ENCODE data around the gene ZC3H7B. TPM values are rescaled to one million over a fixed set of nuclear protein-coding genes. Genes with fewer than 3 reads are reported as not detected.
A peak's percentile ranks its signal among the peaks of the same experiment; 100 is the strongest.
"Not testable (repeated sequence)": the region's sequence is repeated elsewhere in the genome, so short reads cannot be mapped to it uniquely, and the experiment has no call there.

ZC3H7B gene
- total RNA-seq, 1 donor from 2014 or later = 66.7 TPM

GRCh38 chr22:41254230-41254629 is 47.1 kb upstream of the ZC3H7B start:
- no peak for FAIRE-seq
- H3K27ac ChIP-seq (ENCODE audit: low read depth, low read length) = no peak overlapping the region
- Mint-ChIP-seq H3K27me3 (ENCODE audit: low read depth, unreplicated experiment) (no peaks in the 10 kb centered on the region), H3K36me3 (ENCODE audit: low read depth, unreplicated experiment) (peaks cover 18% of the 10 kb centered on the region), H3K9me3 (ENCODE audit: unreplicated experiment) (no peaks in the 10 kb centered on the region), H3K4me1 (ENCODE audit: low read depth, unreplicated experiment) (peaks cover 4% of the 10 kb centered on the region), H3K27ac (ENCODE audit: unreplicated experiment) (peak overlapping the region; percentile 41), H3K4me3 (ENCODE audit: unreplicated experiment) (no peak overlapping the region)
- H3K9me3 ChIP-seq (ENCODE audit: insufficient read depth, low read depth, low read length) = no peaks in the 10 kb centered on the region
- peaks cover 2% of the 10 kb centered on the region for H3K79me2 ChIP-seq (ENCODE audit: insufficient read depth, low read length)
- H3K4me1 ChIP-seq (ENCODE audit: insufficient read depth, low read length) = peaks cover 10% of the 10 kb centered on the region
- no peak overlapping the region for H2AFZ ChIP-seq (ENCODE audit: low read depth, low read length)
- H3K27me3 ChIP-seq (ENCODE audit: insufficient read depth, low read length) = no peaks in the 10 kb centered on the region
- no peak for DNase-seq (ENCODE audit: low read depth)
- H3K4me3 ChIP-seq (ENCODE audit: insufficient read depth, low read depth, low read length) = no peak overlapping the region
- no peak overlapping the region for H3K4me2 ChIP-seq (ENCODE audit: low read length)
- H3K9ac ChIP-seq (ENCODE audit: low read length) = no peak overlapping the region
- no peak for TF ChIP-seq CTCF (IDR thresholded peaks at IDR 0.05; ENCODE audit: insufficient read depth, low read depth, low read length)
- TF ChIP-seq EZH2 (IDR thresholded peaks at IDR 0.05; ENCODE audit: insufficient read depth, low read length) = no peak
- peaks cover 56% of the 10 kb centered on the region for H3K36me3 ChIP-seq (ENCODE audit: insufficient read depth, low read length)
- peaks cover 23% of the 10 kb centered on the region for H4K20me1 ChIP-seq (ENCODE audit: insufficient read depth, low read length)

- DNase-seq (ENCODE audit: low read depth) (peak; percentile 35), FAIRE-seq (no peak)
- Histone ChIP-seq H2AFZ (ENCODE audit: low read depth, low read length) (no peak overlapping the region), H3K4me1 (ENCODE audit: insufficient read depth, low read length) (peaks cover 10% of the 10 kb centered on the region), H4K20me1 (ENCODE audit: insufficient read depth, low read length) (peaks cover 26% of the 10 kb centered on the region), H3K4me2 (ENCODE audit: low read length) (no peak overlapping the region), H3K79me2 (ENCODE audit: insufficient read depth, low read length) (peaks cover 8% of the 10 kb centered on the region), H3K4me3 (ENCODE audit: insufficient read depth, low read depth, low read length) (no peak overlapping the region), H3K27me3 (ENCODE audit: insufficient read depth, low read length) (no peaks in the 10 kb centered on the region), H3K36me3 (ENCODE audit: insufficient read depth, low read length) (peaks cover 55% of the 10 kb centered on the region), H3K9ac (ENCODE audit: low read length) (peak overlapping the region; percentile 23), H3K9me3 (ENCODE audit: insufficient read depth, low read depth, low read length) (no peaks in the 10 kb centered on the region), H3K27ac (ENCODE audit: low read depth, low read length) (peak overlapping the region; percentile 38)
- Mint-ChIP-seq H3K36me3 (ENCODE audit: low read depth, unreplicated experiment) (peaks cover 16% of the 10 kb centered on the region), H3K9me3 (ENCODE audit: unreplicated experiment) (no peaks in the 10 kb centered on the region), H3K4me1 (ENCODE audit: low read depth, unreplicated experiment) (peaks cover 4% of the 10 kb centered on the region), H3K27me3 (ENCODE audit: low read depth, unreplicated experiment) (no peaks in the 10 kb centered on the region), H3K4me3 (ENCODE audit: unreplicated experiment) (no peak overlapping the region), H3K27ac (ENCODE audit: unreplicated experiment) (peak overlapping the region; percentile 41)
- no peak for TF ChIP-seq EZH2 (IDR thresholded peaks at IDR 0.05; ENCODE audit: insufficient read depth, low read length)
- TF ChIP-seq CTCF (IDR thresholded peaks at IDR 0.05; ENCODE audit: insufficient read depth, low read depth, low read length) = no peak
These were observed 44.8 kb upstream of the ZC3H7B start for GRCh38 chr22:41256254-41257253.

GRCh38 chr22:41257696-41258095 is 43.6 kb upstream of the ZC3H7B start:
- H3K79me2 ChIP-seq (ENCODE audit: insufficient read depth, low read length) = peaks cover 14% of the 10 kb centered on the region
- peaks cover 10% of the 10 kb centered on the region for H3K4me1 ChIP-seq (ENCODE audit: insufficient read depth, low read length)
- no peaks in the 10 kb centered on the region for H3K9me3 ChIP-seq (ENCODE audit: insufficient read depth, low read depth, low read length)
- TF ChIP-seq EZH2 (IDR thresholded peaks at IDR 0.05; ENCODE audit: insufficient read depth, low read length) (no peak), CTCF (IDR thresholded peaks at IDR 0.05; ENCODE audit: insufficient read depth, low read depth, low read length) (no peak)
- H3K9ac ChIP-seq (ENCODE audit: low read length) = no peak overlapping the region
- no peak overlapping the region for H3K27ac ChIP-seq (ENCODE audit: low read depth, low read length)
- peaks cover 21% of the 10 kb centered on the region for H3K36me3 Mint-ChIP-seq (ENCODE audit: low read depth, unreplicated experiment)
- H3K4me1 Mint-ChIP-seq (ENCODE audit: low read depth, unreplicated experiment) = peaks cover 4% of the 10 kb centered on the region
- peaks cover 59% of the 10 kb centered on the region for H3K36me3 ChIP-seq (ENCODE audit: insufficient read depth, low read length)
- H3K27ac Mint-ChIP-seq (ENCODE audit: unreplicated experiment) = peak overlapping the region; percentile 41
- H3K27me3 Mint-ChIP-seq (ENCODE audit: low read depth, unreplicated experiment) = no peaks in the 10 kb centered on the region
- no peak overlapping the region for H3K4me2 ChIP-seq (ENCODE audit: low read length)
- H2AFZ ChIP-seq (ENCODE audit: low read depth, low read length) = no peak overlapping the region
- DNase-seq (ENCODE audit: low read depth) = no peak
- no peak overlapping the region for H3K4me3 Mint-ChIP-seq (ENCODE audit: unreplicated experiment)
- H3K27me3 ChIP-seq (ENCODE audit: insufficient read depth, low read length) = no peaks in the 10 kb centered on the region
- no peak overlapping the region for H3K4me3 ChIP-seq (ENCODE audit: insufficient read depth, low read depth, low read length)
- H3K9me3 Mint-ChIP-seq (ENCODE audit: unreplicated experiment) = no peaks in the 10 kb centered on the region
- no peak for FAIRE-seq
- H4K20me1 ChIP-seq (ENCODE audit: insufficient read depth, low read length) = peaks cover 32% of the 10 kb centered on the region

- H2AFZ ChIP-seq (ENCODE audit: low read depth, low read length); H3K4me1 Mint-ChIP-seq (ENCODE audit: low read depth, unreplicated experiment); DNase-seq (ENCODE audit: low read depth); H3K27me3 Mint-ChIP-seq (ENCODE audit: low read depth, unreplicated experiment); H3K4me2 ChIP-seq (ENCODE audit: low read length); H3K4me3 ChIP-seq (ENCODE audit: insufficient read depth, low read depth, low read length); H3K27ac ChIP-seq (ENCODE audit: low read depth, low read length); H3K27ac Mint-ChIP-seq (ENCODE audit: unreplicated experiment); H3K9me3 ChIP-seq (ENCODE audit: insufficient read depth, low read depth, low read length); FAIRE-seq; H3K4me3 Mint-ChIP-seq (ENCODE audit: unreplicated experiment); H3K9ac ChIP-seq (ENCODE audit: low read length); H3K4me1 ChIP-seq (ENCODE audit: insufficient read depth, low read length); H3K27me3 ChIP-seq (ENCODE audit: insufficient read depth, low read length); H3K9me3 Mint-ChIP-seq (ENCODE audit: unreplicated experiment): not testable (repeated sequence)
- H3K36me3 Mint-ChIP-seq (ENCODE audit: low read depth, unreplicated experiment) = peaks cover 22% of the 10 kb centered on the region
- H4K20me1 ChIP-seq (ENCODE audit: insufficient read depth, low read length) = peaks cover 34% of the 10 kb centered on the region
- H3K79me2 ChIP-seq (ENCODE audit: insufficient read depth, low read length) = peaks cover 28% of the 10 kb centered on the region
- H3K36me3 ChIP-seq (ENCODE audit: insufficient read depth, low read length) = peaks cover 66% of the 10 kb centered on the region
These were observed 41.6 kb upstream of the ZC3H7B start for GRCh38 chr22:41259756-41260155.
